A673 (cell line): ENCODE data around the gene FAM114A1. TPM values are rescaled to one million over a fixed set of nuclear protein-coding genes. Genes with fewer than 3 reads are reported as not detected.

Experiments used
- BruUV-seq: library from RNA; stranded (reverse); fragments of 400-500 nt; replicated peaks from 2 replicates; lab custom pipeline; 2021; lab: Mats Ljungman, UMichigan
- CTCF ChIA-PET: fragments of 300-600 bp; sonication (Branson Sonifier 250); formaldehyde crosslinking; loops from one replicate; lab custom pipeline; 2022; ENCODE audit warnings: antibody characterized with exemption; lab: Charles Lee
- POLR2A ChIA-PET: fragments of 300-600 bp; sonication (Branson Sonifier 250); formaldehyde crosslinking; loops from one replicate; lab custom pipeline; 2022; ENCODE audit warnings: antibody characterized with exemption; ENCODE audit not compliant: low non-redundant PET; lab: Charles Lee
- DNase-seq: peaks from one replicate; pipeline ENCODE4 v3.0.0-alpha.2; 2015; ENCODE audit warnings: low spot score
- H3K27ac ChIP-seq: fragments of 200-600 bp; sonication (generic); 2 replicates; pipeline ENCODE4 v1.5.1; 2016; ENCODE audit warnings: mixed run types, low read depth, mild to moderate bottlenecking, mixed read lengths, antibody characterized with exemption, low read length; ENCODE audit not compliant: poor library complexity, severe bottlenecking
- H3K27me3 ChIP-seq: fragments of 200-600 bp; sonication (generic); replicated peaks from 2 replicates; pipeline ENCODE4 v1.6.1; 2017; ENCODE audit warnings: mixed run types, low read depth, mild to moderate bottlenecking, mixed read lengths, antibody characterized with exemption, low read length; ENCODE audit not compliant: insufficient read depth, poor library complexity
- H3K36me3 ChIP-seq: fragments of 200-600 bp; sonication (generic); 2 replicates; pipeline ENCODE4 v1.6.1; 2016; ENCODE audit warnings: mixed run types, mild to moderate bottlenecking, mixed read lengths, antibody characterized with exemption, low read length; ENCODE audit not compliant: insufficient read depth, poor library complexity, severe bottlenecking
- H3K4me1 ChIP-seq: fragments of 200-600 bp; sonication (generic); 2 replicates; pipeline ENCODE4 v1.6.1; 2017; ENCODE audit warnings: mixed run types, mild to moderate bottlenecking, mixed read lengths, antibody characterized with exemption, low read length; ENCODE audit not compliant: insufficient read depth, poor library complexity, severe bottlenecking
- H3K4me3 ChIP-seq: fragments of 200-600 bp; sonication (generic); 2 replicates; pipeline ENCODE4 v1.5.1; 2016; ENCODE audit warnings: low read depth, mixed run types, mild to moderate bottlenecking, mixed read lengths, low read length; ENCODE audit not compliant: poor library complexity, severe bottlenecking
- H3K9me3 ChIP-seq: fragments of 200-600 bp; sonication (generic); 2 replicates; pipeline ENCODE4 v1.6.1; 2016; ENCODE audit warnings: mixed run types, low read depth, mild to moderate bottlenecking, mixed read lengths, antibody characterized with exemption, low read length; ENCODE audit not compliant: poor library complexity, severe bottlenecking
- EZH2 ChIP-seq: fragments of 200-600 bp; sonication (generic); IDR thresholded peaks from 2 replicates; pipeline ENCODE4 v1.6.1; 2017; ENCODE audit warnings: borderline replicate concordance, low read depth, mild to moderate bottlenecking, mixed read lengths, antibody characterized with exemption, low read length; ENCODE audit not compliant: poor library complexity, severe bottlenecking
- intact Hi-C: fragments of 100-400 bp; cut with micrococcal nuclease; formaldehyde crosslinking; loops from one replicate; pipeline ENCODE4 v1.10.0; 2022; ENCODE audit not compliant: unreplicated experiment
- total RNA-seq: library from RNA; stranded (reverse); gene quantifications from 2 replicates; pipeline ENCODE4 v1.2.3, GENCODE V29; 2021
- TF ChIP-seq, protein P1 (sequence below): fragments of 300-800, 200-600 bp; sonication (generic); conservative IDR thresholded peaks from 2 replicates; pipeline ENCODE4 v1.5.1; 2017; ENCODE audit warnings: low read depth, mild to moderate bottlenecking, antibody characterized with exemption, low read length, moderate library complexity, mixed read lengths

Gene FAM114A1
- total RNA-seq, 1 experiment from 2014 or later: 4.2 TPM

DNA sequence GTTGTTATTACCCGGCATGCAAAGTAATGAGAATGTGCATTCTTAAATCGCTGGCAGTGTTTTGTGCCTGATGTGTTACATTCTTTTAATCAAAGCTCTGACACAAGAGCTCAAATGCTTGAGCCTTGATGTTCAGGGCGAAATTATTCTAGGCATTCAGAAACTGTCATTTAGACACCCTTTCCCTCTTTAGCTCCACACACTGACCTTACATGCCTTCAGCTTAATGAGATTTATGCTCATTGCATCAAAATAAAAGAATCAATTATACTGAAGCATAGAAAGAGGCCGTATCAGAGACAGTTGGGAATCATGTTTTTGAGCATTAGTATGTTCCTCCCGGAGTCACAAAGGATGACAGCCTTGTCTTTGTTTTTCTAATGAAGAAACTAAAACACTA, 56.7 kb downstream of the FAM114A1 start:
- intact Hi-C loops: no loop called here
- no peaks in the 10 kb centered on the region for H3K36me3 ChIP-seq

DNA sequence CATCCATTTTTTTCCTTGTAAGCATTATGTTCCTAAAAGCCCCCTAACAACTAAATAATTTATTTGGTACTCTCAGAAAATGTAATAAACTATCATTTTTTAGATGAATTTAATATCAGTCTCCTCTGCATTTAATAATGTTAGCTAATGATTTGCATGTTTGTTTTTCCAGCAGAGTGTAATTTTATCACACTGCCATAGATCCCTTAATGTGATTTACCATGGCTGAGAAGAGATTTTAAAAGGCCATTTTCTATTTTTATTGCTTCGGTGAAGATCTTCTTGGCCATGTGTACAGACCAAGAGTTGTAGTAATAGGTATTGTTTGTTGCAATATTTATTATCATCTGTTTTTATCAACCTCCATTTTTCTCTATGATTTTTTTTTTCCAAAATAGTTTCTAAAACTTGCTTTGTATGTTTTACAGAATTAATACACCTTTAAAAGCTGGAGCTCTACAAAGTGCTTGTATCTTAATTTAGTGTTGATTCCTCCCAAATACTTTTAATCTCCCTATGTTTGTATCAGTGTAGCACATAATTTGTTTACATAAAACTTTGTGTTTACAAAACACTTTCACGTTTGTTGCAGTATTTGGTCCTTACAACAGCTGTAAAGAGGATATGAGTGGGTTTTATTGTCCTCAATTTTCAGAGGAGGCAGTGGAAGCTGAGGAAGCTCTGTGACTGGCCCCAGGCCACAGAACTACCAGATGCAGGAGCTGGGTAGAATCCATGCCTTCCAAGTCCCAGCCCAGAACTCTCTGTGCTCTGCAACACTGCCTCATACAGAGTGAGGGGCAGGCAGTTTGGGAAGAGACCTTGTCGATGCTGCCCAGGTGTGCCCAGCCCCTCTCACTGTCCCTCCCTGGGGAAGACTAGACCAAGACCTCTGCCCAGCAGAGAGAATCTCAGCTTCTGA, 58.1 kb downstream of the FAM114A1 start:
- no peak for DNase-seq
- Histone ChIP-seq H3K27me3 (no peaks in the 10 kb centered on the region), H3K36me3 (no peaks in the 10 kb centered on the region), H3K4me1 (peaks cover 9% of the 10 kb centered on the region), H3K4me3 (no peak overlapping the region), H3K9me3 (no peaks in the 10 kb centered on the region), H3K27ac (no peak overlapping the region)
- CTCF ChIA-PET: no interaction called here
- POLR2A ChIA-PET: no interaction called here
- no peak for TF ChIP-seq EZH2
- TF ChIP-seq, protein P1, sequence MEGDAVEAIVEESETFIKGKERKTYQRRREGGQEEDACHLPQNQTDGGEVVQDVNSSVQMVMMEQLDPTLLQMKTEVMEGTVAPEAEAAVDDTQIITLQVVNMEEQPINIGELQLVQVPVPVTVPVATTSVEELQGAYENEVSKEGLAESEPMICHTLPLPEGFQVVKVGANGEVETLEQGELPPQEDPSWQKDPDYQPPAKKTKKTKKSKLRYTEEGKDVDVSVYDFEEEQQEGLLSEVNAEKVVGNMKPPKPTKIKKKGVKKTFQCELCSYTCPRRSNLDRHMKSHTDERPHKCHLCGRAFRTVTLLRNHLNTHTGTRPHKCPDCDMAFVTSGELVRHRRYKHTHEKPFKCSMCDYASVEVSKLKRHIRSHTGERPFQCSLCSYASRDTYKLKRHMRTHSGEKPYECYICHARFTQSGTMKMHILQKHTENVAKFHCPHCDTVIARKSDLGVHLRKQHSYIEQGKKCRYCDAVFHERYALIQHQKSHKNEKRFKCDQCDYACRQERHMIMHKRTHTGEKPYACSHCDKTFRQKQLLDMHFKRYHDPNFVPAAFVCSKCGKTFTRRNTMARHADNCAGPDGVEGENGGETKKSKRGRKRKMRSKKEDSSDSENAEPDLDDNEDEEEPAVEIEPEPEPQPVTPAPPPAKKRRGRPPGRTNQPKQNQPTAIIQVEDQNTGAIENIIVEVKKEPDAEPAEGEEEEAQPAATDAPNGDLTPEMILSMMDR: no peak
- intact Hi-C loops: no loop called here
- BruUV-seq: no TSS peak

More for the DNA sequence above, 56.7 kb downstream of the FAM114A1 start:
- no peaks in the 10 kb centered on the region for H3K9me3 ChIP-seq
- TF ChIP-seq, protein P1: no peak
- no peak for TF ChIP-seq EZH2
- H3K4me3 ChIP-seq: no peak overlapping the region
- ChIA-PET CTCF (no interaction called here), POLR2A (no interaction called here)
- no peak overlapping the region for H3K27ac ChIP-seq
- DNase-seq: no peak
- no TSS peak for BruUV-seq
- H3K27me3 ChIP-seq: no peaks in the 10 kb centered on the region
- H3K4me1 ChIP-seq: peaks cover 9% of the 10 kb centered on the region

DNA sequence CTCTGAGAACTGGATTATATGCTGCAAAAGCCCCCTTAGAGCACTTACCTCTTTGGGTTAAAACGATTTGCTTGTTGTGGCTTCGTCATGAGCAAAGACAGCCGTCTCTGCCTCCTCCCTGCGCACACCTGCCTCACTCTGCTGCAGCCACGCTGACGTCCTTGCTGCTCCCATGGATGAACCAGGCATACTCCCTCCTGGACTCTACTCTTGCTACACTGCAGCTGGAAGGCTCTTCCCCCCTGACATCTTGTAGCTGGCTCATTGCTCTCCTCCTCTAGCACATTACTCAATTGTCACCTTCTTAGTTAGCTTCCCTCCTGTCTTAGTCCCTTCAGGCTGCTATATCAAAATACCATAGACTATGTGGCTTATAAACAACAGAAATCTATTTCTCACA, 59.3 kb downstream of the FAM114A1 start:
- ChIA-PET POLR2A (no interaction called here), CTCF (no interaction called here)
- Histone ChIP-seq H3K4me1 (peaks cover 9% of the 10 kb centered on the region), H3K27ac (no peak overlapping the region), H3K9me3 (no peaks in the 10 kb centered on the region), H3K36me3 (no peaks in the 10 kb centered on the region), H3K4me3 (no peak overlapping the region), H3K27me3 (no peaks in the 10 kb centered on the region)
- intact Hi-C loops: no loop called here
- DNase-seq: no peak
- TF ChIP-seq, protein P1: no peak
- TF ChIP-seq EZH2: no peak
- BruUV-seq: no TSS peak
